ENCODE results near the gene BICC1.

BICC1 gene

GRCh38 chr10:58747687-58748086, 235.0 kb downstream of the BICC1 start:
- Histone ChIP-seq H3K4me2 (no peak overlapping the region), H4K20me1 (ENCODE audit: insufficient read depth) (no peaks in the 10 kb centered on the region), H3K27ac (no peak overlapping the region), H3K79me2 (ENCODE audit: insufficient read depth, low read depth) (no peaks in the 10 kb centered on the region), H3K9ac (no peak overlapping the region), H3K4me1 (ENCODE audit: low read depth, poor library complexity, severe bottlenecking) (no peaks in the 10 kb centered on the region), H2AFZ (ENCODE audit: low read depth) (no peak overlapping the region), H3K27me3 (ENCODE audit: insufficient read depth, low read depth) (no peaks in the 10 kb centered on the region), H3K4me3 (IDR thresholded peaks at IDR 0.05; ENCODE audit: insufficient read depth, low read depth, low read length) (no peak overlapping the region), H3K36me3 (ENCODE audit: insufficient read depth) (no peaks in the 10 kb centered on the region)
- TF ChIP-seq CTCF (conservative IDR thresholded peaks at IDR 0.05; ENCODE audit: low read depth, low read length) = no peak

- H3K36me3 ChIP-seq (ENCODE audit: insufficient read depth) = no peaks in the 10 kb centered on the region
- H3K4me1 ChIP-seq (ENCODE audit: low read depth, poor library complexity, severe bottlenecking) = peaks cover 28% of the 10 kb centered on the region
- no peak overlapping the region for H3K4me3 ChIP-seq (IDR thresholded peaks at IDR 0.05; ENCODE audit: insufficient read depth, low read depth, low read length)
- H3K9ac ChIP-seq = no peak overlapping the region
- TF ChIP-seq CTCF (conservative IDR thresholded peaks at IDR 0.05; ENCODE audit: low read depth, low read length) = no peak
- no peaks in the 10 kb centered on the region for H3K79me2 ChIP-seq (ENCODE audit: insufficient read depth, low read depth)
- no peak overlapping the region for H3K27ac ChIP-seq
- no peaks in the 10 kb centered on the region for H3K27me3 ChIP-seq (ENCODE audit: insufficient read depth, low read depth)
- H2AFZ ChIP-seq (ENCODE audit: low read depth) = no peak overlapping the region
- H3K4me2 ChIP-seq = no peak overlapping the region
- H4K20me1 ChIP-seq (ENCODE audit: insufficient read depth) = no peaks in the 10 kb centered on the region
These were observed 240.0 kb downstream of the BICC1 start for GRCh38 chr10:58752665-58753064.

- H3K4me3 ChIP-seq (IDR thresholded peaks at IDR 0.05; ENCODE audit: insufficient read depth, low read depth, low read length) = no peak overlapping the region
- no peak overlapping the region for H3K4me2 ChIP-seq
- no peaks in the 10 kb centered on the region for H4K20me1 ChIP-seq (ENCODE audit: insufficient read depth)
- no peaks in the 10 kb centered on the region for H3K27me3 ChIP-seq (ENCODE audit: insufficient read depth, low read depth)
- H3K36me3 ChIP-seq (ENCODE audit: insufficient read depth) = no peaks in the 10 kb centered on the region
- no peak overlapping the region for H2AFZ ChIP-seq (ENCODE audit: low read depth)
- no peak overlapping the region for H3K9ac ChIP-seq
- peaks cover 36% of the 10 kb centered on the region for H3K4me1 ChIP-seq (ENCODE audit: low read depth, poor library complexity, severe bottlenecking)
- TF ChIP-seq CTCF (conservative IDR thresholded peaks at IDR 0.05; ENCODE audit: low read depth, low read length) = no peak
- H3K27ac ChIP-seq = no peak overlapping the region
- no peaks in the 10 kb centered on the region for H3K79me2 ChIP-seq (ENCODE audit: insufficient read depth, low read depth)
These were observed 240.8 kb downstream of the BICC1 start for GRCh38 chr10:58753425-58753824.

GRCh38 chr10:58754469-58755339, 242.0 kb downstream of the BICC1 start:
- H3K4me1 ChIP-seq (ENCODE audit: low read depth, poor library complexity, severe bottlenecking) = peaks cover 36% of the 10 kb centered on the region
- H3K79me2 ChIP-seq (ENCODE audit: insufficient read depth, low read depth) = no peaks in the 10 kb centered on the region
- H3K36me3 ChIP-seq (ENCODE audit: insufficient read depth) = no peaks in the 10 kb centered on the region
- no peak overlapping the region; the same call in 1 of the 2 replicates for H3K4me2 ChIP-seq
- TF ChIP-seq CTCF (conservative IDR thresholded peaks at IDR 0.05; ENCODE audit: low read depth, low read length) = no peak
- H3K9ac ChIP-seq = no peak overlapping the region
- no peak overlapping the region for H2AFZ ChIP-seq (ENCODE audit: low read depth)
- H3K27me3 ChIP-seq (ENCODE audit: insufficient read depth, low read depth) = no peaks in the 10 kb centered on the region
- H3K4me3 ChIP-seq (IDR thresholded peaks at IDR 0.05; ENCODE audit: insufficient read depth, low read depth, low read length) = no peak overlapping the region
- no peaks in the 10 kb centered on the region for H4K20me1 ChIP-seq (ENCODE audit: insufficient read depth)
- no peak overlapping the region for H3K27ac ChIP-seq

All from KMS-11 (cell line).